Cardiac muscle cell (in vitro differentiated cells and primary cell): Measurements from ENCODE around the gene OR10A2. TPM values are rescaled to one million over a fixed set of nuclear protein-coding genes. Genes with fewer than 3 reads are reported as not detected.

Source experiments
- DNase-seq, 2 donors: peaks; one replicate each; pipeline versions ENCODE4 v3.0.0 to v3.0.0-alpha.2; 2010 to 2017; ENCODE audit warnings: low read depth in 1 of 2, low spot score in 1 of 2
- H3K27ac ChIP-seq: fragments of 200-600 bp; sonication (generic); 2 replicates; pipeline ENCODE4 v1.5.1; 2016
- H3K27me3 ChIP-seq: fragments of 200-600 bp; sonication (generic); 2 replicates; pipeline ENCODE4 v1.6.0; 2016; ENCODE audit warnings: control low read depth
- H3K36me3 ChIP-seq: fragments of 200-600 bp; sonication (generic); 2 replicates; pipeline ENCODE4 v1.5.1; 2016; ENCODE audit warnings: control low read depth
- H3K4me1 ChIP-seq: fragments of 200-600 bp; sonication (generic); 2 replicates; pipeline ENCODE4 v1.8.1; 2017; ENCODE audit warnings: low read depth, mild to moderate bottlenecking, mixed run types
- H3K4me3 ChIP-seq: fragments of 200-600 bp; sonication (generic); 2 replicates; pipeline ENCODE4 v1.5.1; 2016; ENCODE audit warnings: mild to moderate bottlenecking
- H3K9me3 ChIP-seq: fragments of 200-600 bp; sonication (generic); 2 replicates; pipeline ENCODE4 v1.5.1; 2017; ENCODE audit warnings: low read depth, mild to moderate bottlenecking, control low read depth
- polyA plus RNA-seq: library from polyadenylated mRNA; unstranded; fragments of >200 nt; fragmentation: Nextera tagmentation; extraction: Ambion mirVana; gene quantifications from 2 replicates; pipeline ENCODE4 v1.2.1, GENCODE V29; 2016
- total RNA-seq: library from RNA; depleted of rRNA; stranded (reverse); fragments of >200 nt; gene quantifications from 2 replicates; pipeline ENCODE4 v1.2.3, GENCODE V29; 2016
- TF ChIP-seq, protein P1 (sequence below): IDR thresholded peaks from 2 replicates; pipeline ENCODE4 v1.5.1; 2012; ENCODE audit warnings: low read depth, mild to moderate bottlenecking, low read length

OR10A2 gene
- total and polyA plus RNA-seq, 2 experiments from 2014 or later: 0.26 TPM; not detected in 1

DNA sequence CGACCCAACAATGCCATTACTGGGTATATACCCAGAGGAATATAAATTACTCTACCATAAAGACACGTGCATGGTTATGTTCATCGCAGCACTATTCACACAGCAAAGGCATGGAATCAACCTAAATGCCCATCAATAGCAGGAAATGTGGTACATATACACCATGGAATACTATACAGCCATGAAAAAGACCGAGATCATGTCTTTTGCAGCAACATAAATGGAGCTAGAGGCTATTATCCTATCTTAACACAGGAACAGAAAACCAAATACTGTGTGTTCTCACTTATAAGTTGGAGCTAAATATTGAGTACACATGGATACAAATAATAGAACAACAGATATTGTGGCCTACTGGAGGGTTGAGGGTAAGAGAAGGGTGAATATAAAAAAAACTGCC lies 26.0 kb downstream of the OR10A2 start:
- TF ChIP-seq, protein P1, sequence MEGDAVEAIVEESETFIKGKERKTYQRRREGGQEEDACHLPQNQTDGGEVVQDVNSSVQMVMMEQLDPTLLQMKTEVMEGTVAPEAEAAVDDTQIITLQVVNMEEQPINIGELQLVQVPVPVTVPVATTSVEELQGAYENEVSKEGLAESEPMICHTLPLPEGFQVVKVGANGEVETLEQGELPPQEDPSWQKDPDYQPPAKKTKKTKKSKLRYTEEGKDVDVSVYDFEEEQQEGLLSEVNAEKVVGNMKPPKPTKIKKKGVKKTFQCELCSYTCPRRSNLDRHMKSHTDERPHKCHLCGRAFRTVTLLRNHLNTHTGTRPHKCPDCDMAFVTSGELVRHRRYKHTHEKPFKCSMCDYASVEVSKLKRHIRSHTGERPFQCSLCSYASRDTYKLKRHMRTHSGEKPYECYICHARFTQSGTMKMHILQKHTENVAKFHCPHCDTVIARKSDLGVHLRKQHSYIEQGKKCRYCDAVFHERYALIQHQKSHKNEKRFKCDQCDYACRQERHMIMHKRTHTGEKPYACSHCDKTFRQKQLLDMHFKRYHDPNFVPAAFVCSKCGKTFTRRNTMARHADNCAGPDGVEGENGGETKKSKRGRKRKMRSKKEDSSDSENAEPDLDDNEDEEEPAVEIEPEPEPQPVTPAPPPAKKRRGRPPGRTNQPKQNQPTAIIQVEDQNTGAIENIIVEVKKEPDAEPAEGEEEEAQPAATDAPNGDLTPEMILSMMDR: no peak
- H3K9me3 ChIP-seq: no peaks in the 10 kb centered on the region
- no peaks in the 10 kb centered on the region for H3K36me3 ChIP-seq
- no peaks in the 10 kb centered on the region for H3K27me3 ChIP-seq
- no peak for DNase-seq
- no peaks in the 10 kb centered on the region for H3K4me1 ChIP-seq
- H3K27ac ChIP-seq: no peak overlapping the region
- no peak overlapping the region for H3K4me3 ChIP-seq

DNA sequence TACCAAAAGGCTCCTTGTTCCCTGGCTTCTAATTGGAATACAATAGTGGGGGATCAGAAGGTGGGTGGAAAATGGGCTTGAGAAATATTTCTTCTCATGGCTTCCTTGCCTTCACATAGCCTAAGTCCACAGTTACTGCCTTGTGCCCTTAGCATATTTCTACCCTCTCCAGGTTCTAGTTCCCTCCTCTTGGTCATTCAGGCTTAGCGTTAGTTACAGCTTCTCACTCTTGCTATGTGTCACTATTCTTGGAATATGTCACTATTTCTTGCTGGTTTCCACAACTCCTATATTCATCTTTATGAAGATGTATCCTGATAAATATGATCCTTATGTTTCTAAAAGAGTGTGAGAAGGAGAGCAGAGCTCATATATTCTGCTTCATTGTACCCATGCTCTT lies 27.0 kb downstream of the OR10A2 start:
- Histone ChIP-seq H3K36me3 (no peaks in the 10 kb centered on the region), H3K27ac (no peak overlapping the region), H3K27me3 (no peaks in the 10 kb centered on the region), H3K9me3 (no peaks in the 10 kb centered on the region), H3K4me1 (no peaks in the 10 kb centered on the region), H3K4me3 (no peak overlapping the region)
- TF ChIP-seq, protein P1: no peak
- DNase-seq: no peak

DNA sequence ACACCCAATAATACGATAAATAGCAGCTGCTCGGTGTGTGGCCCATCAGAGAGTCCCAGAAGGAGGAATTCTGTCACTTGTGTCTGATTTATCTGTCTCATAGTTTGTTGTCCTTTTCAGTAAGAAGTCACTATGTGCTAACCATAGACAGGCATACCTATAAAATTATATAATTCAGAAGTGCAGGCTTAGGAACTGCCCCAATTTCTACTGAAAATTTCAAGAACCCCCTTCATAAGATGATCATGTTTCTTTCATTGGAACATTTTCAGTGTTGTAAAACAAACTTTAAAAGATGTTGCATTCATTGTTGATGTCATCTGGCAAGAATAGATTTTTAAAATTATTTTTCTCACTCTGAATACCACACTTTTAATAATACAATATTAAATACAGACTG lies 29.5 kb downstream of the OR10A2 start, which contains the start of gene OR2D2:
Gene OR2D2, minus strand, starts transcription at position 101 of the 400 bp plus-strand sequence. Its CDS starts 0 bp downstream, at position 101.
- H3K4me3 ChIP-seq: no peak within 1 kb of the TSS
- no peaks in the 10 kb centered on the region for H3K27me3 ChIP-seq
- no peaks in the 10 kb centered on the region for H3K36me3 ChIP-seq
- no peaks in the 10 kb centered on the region for H3K9me3 ChIP-seq
- TF ChIP-seq, protein P1: no peak
- no peak for DNase-seq
- H3K4me1 ChIP-seq: no peaks in the 10 kb centered on the region
- no peak within 1 kb of the TSS for H3K27ac ChIP-seq

DNA sequence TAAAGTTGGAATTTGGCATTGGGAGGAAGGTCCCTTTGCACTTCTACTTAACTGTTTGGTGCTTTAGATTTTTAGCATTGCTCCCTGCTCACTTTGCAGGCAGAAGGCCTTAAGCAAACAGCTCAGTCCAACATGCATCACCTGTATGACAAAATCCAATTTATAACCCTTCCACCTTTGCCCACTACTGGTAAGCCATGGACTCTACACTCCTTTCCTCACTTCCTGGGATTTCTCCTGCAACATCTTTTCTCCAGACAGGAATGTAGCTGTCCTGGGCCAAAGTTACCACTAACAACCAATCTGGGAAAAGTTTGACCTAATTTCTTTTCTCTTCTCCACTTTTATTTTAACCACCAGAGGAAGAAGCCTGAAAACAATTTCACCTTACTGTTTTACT lies 31.2 kb downstream of the OR10A2 start:
- DNase-seq: no peak
- Histone ChIP-seq H3K4me3 (no peak overlapping the region), H3K27me3 (peaks cover 5% of the 10 kb centered on the region), H3K4me1 (no peaks in the 10 kb centered on the region), H3K27ac (no peak overlapping the region), H3K36me3 (no peaks in the 10 kb centered on the region), H3K9me3 (no peaks in the 10 kb centered on the region)
- TF ChIP-seq, protein P1: no peak

DNA sequence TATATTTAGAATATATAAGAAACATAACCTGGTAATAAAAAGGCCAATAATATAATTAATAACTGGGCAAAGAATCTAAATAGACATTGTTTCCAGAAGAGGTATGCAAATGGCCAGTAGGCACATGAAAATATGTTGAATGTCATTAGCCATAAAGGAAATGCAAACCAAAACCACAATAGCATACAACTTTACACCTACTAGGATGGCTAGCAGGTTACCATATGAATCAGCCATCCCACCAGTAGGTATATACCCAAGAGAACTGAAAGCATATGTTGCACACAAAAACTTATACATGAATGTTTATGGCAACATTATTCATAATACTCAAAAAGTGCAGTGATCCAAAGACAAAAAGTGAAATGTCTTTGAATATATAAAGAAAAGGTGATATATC lies 32.2 kb downstream of the OR10A2 start:
- Histone ChIP-seq H3K4me1 (no peaks in the 10 kb centered on the region), H3K36me3 (no peaks in the 10 kb centered on the region), H3K9me3 (no peaks in the 10 kb centered on the region), H3K27me3 (peaks cover 5% of the 10 kb centered on the region), H3K4me3 (no peak overlapping the region), H3K27ac (no peak overlapping the region)
- no peak for DNase-seq
- TF ChIP-seq, protein P1: no peak

DNA sequence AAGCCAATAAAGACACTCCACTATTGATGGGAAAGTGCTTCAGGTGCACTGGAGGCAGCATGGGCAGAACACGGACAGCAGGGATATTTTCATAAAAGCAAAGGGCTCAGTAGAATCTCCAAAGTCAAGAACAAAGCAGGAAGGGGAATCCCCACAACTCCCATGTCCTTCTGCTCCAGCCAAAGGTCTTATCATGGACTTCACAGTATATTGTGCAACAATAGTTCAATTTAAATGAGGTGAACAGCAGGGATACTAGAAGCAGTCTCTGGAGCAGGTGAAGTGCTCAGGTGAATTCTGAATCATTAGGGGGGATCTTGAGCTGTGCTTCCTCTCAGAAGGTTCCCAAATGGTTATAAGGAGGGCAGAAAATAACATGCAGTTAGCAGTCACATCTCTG lies 36.1 kb downstream of the OR10A2 start:
- Histone ChIP-seq H3K9me3 (no peaks in the 10 kb centered on the region), H3K4me1 (no peaks in the 10 kb centered on the region), H3K4me3 (no peak overlapping the region), H3K36me3 (no peaks in the 10 kb centered on the region), H3K27ac (no peak overlapping the region), H3K27me3 (peaks cover 5% of the 10 kb centered on the region)
- TF ChIP-seq, protein P1: no peak
- no peak for DNase-seq
